K562 (cell line): ENCODE results near the gene COX5A. TPM values are rescaled to one million over a fixed set of nuclear protein-coding genes. Genes with fewer than 3 reads are reported as not detected.

Experiments used
- BRF2 ChIP-seq: IDR thresholded peaks from 3 replicates; pipeline ENCODE4 v1.6.1; 2011; ENCODE audit warnings: borderline replicate concordance, mild to moderate bottlenecking; ENCODE audit not compliant: insufficient read length, insufficient read depth
- CTBP1 ChIP-seq: fragments of 450-650 bp; IDR thresholded peaks from 2 replicates; pipeline ENCODE4 v1.6.1; 2016; ENCODE audit warnings: borderline replicate concordance
- DPF2 ChIP-seq: fragments of 450-650 bp; IDR thresholded peaks from 2 replicates; pipeline ENCODE4 v1.6.1; 2016
- FOS ChIP-seq: IDR thresholded peaks from 3 replicates; pipeline ENCODE4 v1.6.1; 2011; ENCODE audit not compliant: insufficient read length; ENCODE audit errors: extremely low read depth
- GABPB1 ChIP-seq: sonication (generic); formaldehyde crosslinking; IDR thresholded peaks from 2 replicates; pipeline ENCODE4 v1.8.0; 2022; ENCODE audit warnings: mild to moderate bottlenecking, missing genetic modification reagents
- HOXB6 ChIP-seq: fragments of 250-450 bp; sonication (Bioruptor Pico); IDR thresholded peaks from 2 replicates; pipeline ENCODE4 v1.5.1; 2022; ENCODE audit warnings: mild to moderate bottlenecking, borderline replicate concordance
- LCOR ChIP-seq: sonication (generic); formaldehyde crosslinking; IDR thresholded peaks from 2 replicates; pipeline ENCODE4 v1.8.0; 2022; ENCODE audit warnings: mild to moderate bottlenecking, missing genetic modification reagents
- MCM2 ChIP-seq: fragments of 450-650 bp; IDR thresholded peaks from 2 replicates; pipeline ENCODE4 v1.6.1; 2017; ENCODE audit warnings: low read depth, mild to moderate bottlenecking
- MIER1 ChIP-seq: fragments of 450-650 bp; IDR thresholded peaks from 2 replicates; pipeline ENCODE4 v1.6.1; 2016; ENCODE audit warnings: antibody characterized with exemption, mild to moderate bottlenecking, low read depth
- NFE2 ChIP-seq: IDR thresholded peaks from 2 replicates; pipeline ENCODE4 v1.6.1; 2014; ENCODE audit warnings: antibody characterized with exemption, low read depth
- PHF20 ChIP-seq: fragments of 450-650 bp; IDR thresholded peaks from 2 replicates; pipeline ENCODE4 v1.6.1; 2018; ENCODE audit not compliant: partially characterized antibody
- PHF21A ChIP-seq: fragments of 450-650 bp; IDR thresholded peaks from 2 replicates; pipeline ENCODE4 v1.6.1; 2017; ENCODE audit warnings: low read depth, borderline replicate concordance
- PML ChIP-seq: IDR thresholded peaks from 2 replicates; pipeline ENCODE4 v1.6.1; 2012; ENCODE audit warnings: low read length, inconsistent platforms
- RNF219 ChIP-seq: fragments of 250-450 bp; sonication (Bioruptor Pico); IDR thresholded peaks from 2 replicates; pipeline ENCODE4 v1.5.0; 2022; ENCODE audit warnings: mild to moderate bottlenecking
- SIRT6 ChIP-seq: IDR thresholded peaks from one replicate; pipeline ENCODE4 v1.6.1; 2012; ENCODE audit warnings: low read depth, mild to moderate bottlenecking, control low read depth, inconsistent platforms, low read length, moderate library complexity
- STAT6 ChIP-seq: sonication (generic); formaldehyde crosslinking; IDR thresholded peaks from 2 replicates; pipeline ENCODE4 v1.8.1; 2023; ENCODE audit warnings: mild to moderate bottlenecking, missing genetic modification reagents
- U2AF2 ChIP-seq: fragments of 200-400 bp; formaldehyde crosslinking; optimal IDR thresholded peaks from 2 replicates; pipeline ENCODE3; 2017; ENCODE audit warnings: low read depth, mild to moderate bottlenecking, low read length
- ZBTB1 ChIP-seq: sonication (generic); formaldehyde crosslinking; IDR thresholded peaks from 2 replicates; pipeline ENCODE4 v1.8.1; 2023; ENCODE audit warnings: missing genetic modification reagents, low read depth, mild to moderate bottlenecking, borderline replicate concordance
- ZBTB5 ChIP-seq: fragments of 450-650 bp; IDR thresholded peaks from 2 replicates; pipeline ENCODE4 v1.6.1; 2017; ENCODE audit warnings: antibody characterized with exemption
- ZBTB7A ChIP-seq: IDR thresholded peaks from 2 replicates; pipeline ENCODE4 v1.6.1; 2011; ENCODE audit warnings: low read depth, mild to moderate bottlenecking, low read length, moderate library complexity, borderline replicate concordance; ENCODE audit not compliant: control insufficient read depth
- ZNF436 ChIP-seq: fragments of 250-450, 450-650 bp; sonication (Bioruptor Pico); formaldehyde crosslinking; IDR thresholded peaks from 2 replicates; pipeline ENCODE4 v1.7.0; 2020; ENCODE audit warnings: mild to moderate bottlenecking
- ZNF551 ChIP-seq: fragments of 250-450 bp; sonication (Bioruptor Pico); IDR thresholded peaks from 2 replicates; pipeline ENCODE4 v1.5.0; 2021; ENCODE audit warnings: mild to moderate bottlenecking, moderate library complexity
- ZNF589 ChIP-seq: fragments of 200-800 bp; sonication (Bioruptor generic); IDR thresholded peaks from 2 replicates; pipeline ENCODE4 v1.6.1; 2016; ENCODE audit warnings: low read depth, missing genetic modification characterization, missing compliant biosample characterization
- ZNF717 ChIP-seq: fragments of 250-450 bp; sonication (Bioruptor Pico); IDR thresholded peaks from 2 replicates; pipeline ENCODE4 v1.5.0; 2021
- polyA plus RNA-seq, 8 experiments: library from polyadenylated mRNA; depleted of rRNA in 4 of 8; stranded (reverse) in 5 of 8; unstranded in 3 of 8; fragments of >200 nt; fragmentation: Nextera tagmentation in 2 of 8; fragmentation: Illumina TruSeq in 1 of 8; extraction: Ambion mirVana in 2 of 8; extraction: Trizol in 1 of 8; gene quantifications; 2 replicates each; pipeline versions ENCODE4 v1.2.1 to v1.2.3, GENCODE V29; 2011 to 2014; ENCODE audit warnings: inconsistent platforms in 1 of 8, missing spikeins in 1 of 8
- total RNA-seq, 7 experiments: library from RNA; depleted of rRNA in 6 of 7; stranded (reverse); fragments of >200 nt in 6 of 7; fragmentation: Illumina TruSeq in 2 of 7; extraction: Trizol in 2 of 7; gene quantifications; 2 replicates each; pipeline versions ENCODE4 v1.2.1 to v1.2.3, GENCODE V29; 2011 to 2021; ENCODE audit warnings: low replicate concordance in 1 of 7

COX5A gene
- total and polyA plus RNA-seq, 9 of the 15 experiments (the other 6 are each of a cell fraction or from before 2014, with no cell fraction given), result 86.8 to 553 (median 371) TPM

GRCh38 chr15:74954515-74954914 lies 16.6 kb upstream of the COX5A start (continued):
- TF ChIP-seq PML, result peak; percentile 98
- TF ChIP-seq MCM2, result no peak
- peak; percentile 74 for TF ChIP-seq ZBTB7A
- TF ChIP-seq ZNF551, result no peak
- TF ChIP-seq LCOR (CRISPR knock-in tag), result peak; percentile 69
- TF ChIP-seq ZBTB5, result no peak
- no peak for TF ChIP-seq ZBTB1 (CRISPR knock-in tag)
- peak; percentile 99 for TF ChIP-seq DPF2
- TF ChIP-seq PHF20, result no peak
- TF ChIP-seq U2AF2, result no peak
- no peak for TF ChIP-seq ZNF436
- no peak for TF ChIP-seq HOXB6 (CRISPR knock-in tag)
- no peak for TF ChIP-seq RNF219
- TF ChIP-seq MIER1, result no peak
- TF ChIP-seq PHF21A, result peak; percentile 99
- no peak for TF ChIP-seq GABPB1 (CRISPR knock-in tag)
- no peak for TF ChIP-seq NFE2
- no peak for TF ChIP-seq SIRT6
- TF ChIP-seq BRF2, result no peak
- TF ChIP-seq CTBP1, result peak; percentile 86
- TF ChIP-seq ZNF589 (CRISPR knock-in tag), result peak; percentile 98
- peak; percentile 23 for TF ChIP-seq FOS
- no peak for TF ChIP-seq STAT6 (CRISPR knock-in tag)
- TF ChIP-seq ZNF717, result no peak
